Tibial nerve (tissue), 4 donors: ENCODE results near the gene PHF12. TPM values are rescaled to one million over a fixed set of nuclear protein-coding genes. Genes with fewer than 3 reads are reported as not detected.

Experiments used
- DNase-seq, 2 donors: peaks; one replicate each; pipeline ENCODE4 v3.0.0-alpha.2; 2019; ENCODE audit warnings: low spot score in 2 of 2
- H3K27ac ChIP-seq, 4 donors: fragments of 200-600 bp; sonication (generic) in 3 of 4; one replicate each; pipeline ENCODE4 v1.5.1; 2017 to 2019; ENCODE audit warnings: mild to moderate bottlenecking in 1 of 4
- H3K27me3 ChIP-seq, 2 donors: fragments of 200-600 bp; sonication (generic) in 1 of 2; one replicate each; pipeline versions ENCODE4 v1.5.1 to v1.6.0; 2017 to 2019
- H3K36me3 ChIP-seq, 3 donors: fragments of 200-600 bp; sonication (generic); one replicate each; pipeline ENCODE4 v1.5.1; 2018 to 2019
- H3K4me1 ChIP-seq, 4 donors: fragments of 200-600 bp; sonication (generic) in 3 of 4; one replicate each; pipeline ENCODE4 v1.5.1; 2017 to 2019
- H3K4me3 ChIP-seq, 4 donors: fragments of 200-600 bp; sonication (generic) in 3 of 4; one replicate each; pipeline ENCODE4 v1.5.1; 2017 to 2019; ENCODE audit warnings: mild to moderate bottlenecking in 1 of 4, moderate library complexity in 1 of 4
- H3K9me3 ChIP-seq, 4 donors: fragments of 200-600 bp; sonication (generic) in 3 of 4; one replicate each; pipeline ENCODE4 v1.5.1; 2017 to 2019
- CTCF ChIP-seq, 5 experiments: fragments of 200-600 bp in 3 of 5; fragments of 450-650 bp in 2 of 5; sonication (generic) in 3 of 5; IDR thresholded peaks; one replicate each; pipeline ENCODE4 v1.5.1; 2016 to 2019; ENCODE audit warnings: antibody characterized with exemption in 5 of 5, mild to moderate bottlenecking in 3 of 5, moderate library complexity in 2 of 5
- EP300 ChIP-seq, 2 donors: sonication (generic); formaldehyde crosslinking; IDR thresholded peaks; one replicate each; pipeline ENCODE4 v1.6.1; 2017; ENCODE audit warnings: antibody characterized with exemption in 2 of 2, mild to moderate bottlenecking in 1 of 2
- POLR2A ChIP-seq, 2 donors: fragments of 450-650 bp; IDR thresholded peaks; one replicate each; pipeline ENCODE4 v1.6.1; 2017; ENCODE audit warnings: antibody characterized with exemption in 2 of 2, mild to moderate bottlenecking in 2 of 2, moderate library complexity in 2 of 2
- WGBS, 2 donors: methylation state at CpG; one replicate each; pipeline ENCODE4 v1.1.5; 2018; 5-methylcytosine and 5-hydroxymethylcytosine counted together
- total RNA-seq, 4 donors: library from RNA; depleted of rRNA; stranded (reverse); fragments of >200 nt; gene quantifications; one replicate each; pipeline ENCODE4 v1.1.0, GENCODE V29; 2016

Gene PHF12
- total RNA-seq, 4 donors from 2014 or later, result 45.7 to 95.1 (median 49.6) TPM

- H3K9me3 ChIP-seq, result no peaks in the 10 kb centered on the region
- WGBS, 2 donors, result 85 to 87% methylated on average over 7 of the region's 7 CpGs
- peaks cover 0 to 6% (median 2%) of the 10 kb centered on the region in 4 donors for H3K4me1 ChIP-seq
- TF ChIP-seq EP300 (IDR thresholded peaks at IDR 0.05) (no peak), POLR2A (IDR thresholded peaks at IDR 0.05) (no peak), CTCF (IDR thresholded peaks at IDR 0.05) (no peak)
- H3K4me3 ChIP-seq, result no peak overlapping the region
- DNase-seq, result no peak
- peaks cover 0 to 4% of the 10 kb centered on the region in 2 donors for H3K27me3 ChIP-seq
- no peak overlapping the region for H3K27ac ChIP-seq
- H3K36me3 ChIP-seq, result no peaks in the 10 kb centered on the region
Measured at GRCh38 chr17:28957992-28958355, 6.7 kb upstream of the PHF12 start.

GRCh38 chr17:28957277-28957991, 6.1 kb upstream of the PHF12 start:
- 87 to 89% methylated on average over 13 of the region's 13 CpGs for WGBS, 2 donors
- H3K27ac ChIP-seq, result no peak overlapping the region
- TF ChIP-seq POLR2A (IDR thresholded peaks at IDR 0.05) (no peak), EP300 (IDR thresholded peaks at IDR 0.05) (no peak), CTCF (IDR thresholded peaks at IDR 0.05) (no peak)
- no peak overlapping the region for H3K4me3 ChIP-seq
- H3K4me1 ChIP-seq, result peaks cover 0 to 11% (median 6%) of the 10 kb centered on the region in 4 donors
- no peaks in the 10 kb centered on the region for H3K9me3 ChIP-seq
- DNase-seq, result no peak
- H3K27me3 ChIP-seq, result peaks cover 0 to 4% of the 10 kb centered on the region in 2 donors
- H3K36me3 ChIP-seq, result no peaks in the 10 kb centered on the region

GRCh38 chr17:28956861-28957260, 5.5 kb upstream of the PHF12 start:
- H3K4me1 ChIP-seq, result peaks cover 0 to 11% (median 6%) of the 10 kb centered on the region in 4 donors
- peaks cover 0 to 4% of the 10 kb centered on the region in 2 donors for H3K27me3 ChIP-seq
- no peak for TF ChIP-seq CTCF (IDR thresholded peaks at IDR 0.05)
- TF ChIP-seq EP300 (IDR thresholded peaks at IDR 0.05), result no peak
- TF ChIP-seq POLR2A (IDR thresholded peaks at IDR 0.05), result no peak
- WGBS, 2 donors, result 82 to 95% methylated on average over 3 of the region's 3 CpGs
- no peaks in the 10 kb centered on the region for H3K9me3 ChIP-seq
- DNase-seq, result no peak
- H3K27ac ChIP-seq, result no peak overlapping the region
- H3K36me3 ChIP-seq, result no peaks in the 10 kb centered on the region
- no peak overlapping the region for H3K4me3 ChIP-seq

DNA sequence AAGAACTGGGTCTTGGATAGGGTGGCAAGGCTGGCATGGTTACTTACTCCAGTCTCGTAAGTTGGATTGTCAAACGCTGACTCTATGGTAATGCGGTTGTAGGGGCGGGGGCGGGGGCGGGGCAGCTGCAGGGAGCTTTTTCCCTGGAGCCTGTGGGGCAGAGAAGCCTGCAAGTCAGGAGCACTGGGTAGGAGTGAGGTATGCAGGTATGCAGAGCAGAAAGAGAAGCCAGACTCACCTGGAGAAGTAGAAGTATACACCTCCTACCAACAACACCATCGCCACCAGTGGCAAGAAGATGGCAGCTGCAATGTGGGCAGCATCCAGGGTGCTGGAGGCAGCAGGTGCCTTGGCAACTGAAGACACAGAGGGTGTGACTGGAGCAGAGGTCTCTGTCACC, 4.8 kb upstream of the PHF12 start:
- Histone ChIP-seq H3K4me3 (no peak overlapping the region), H3K36me3 (no peaks in the 10 kb centered on the region), H3K27me3 (no peaks in the 10 kb centered on the region), H3K27ac (no peak overlapping the region), H3K9me3 (no peaks in the 10 kb centered on the region), H3K4me1 (peaks cover 0 to 11% (median 6%) of the 10 kb centered on the region in 4 donors)
- 58 to 64% methylated on average over 7 of the region's 7 CpGs for WGBS, 2 donors
- no peak for DNase-seq
- TF ChIP-seq POLR2A (IDR thresholded peaks at IDR 0.05) (no peak), CTCF (IDR thresholded peaks at IDR 0.05) (no peak), EP300 (IDR thresholded peaks at IDR 0.05) (no peak)

DNA sequence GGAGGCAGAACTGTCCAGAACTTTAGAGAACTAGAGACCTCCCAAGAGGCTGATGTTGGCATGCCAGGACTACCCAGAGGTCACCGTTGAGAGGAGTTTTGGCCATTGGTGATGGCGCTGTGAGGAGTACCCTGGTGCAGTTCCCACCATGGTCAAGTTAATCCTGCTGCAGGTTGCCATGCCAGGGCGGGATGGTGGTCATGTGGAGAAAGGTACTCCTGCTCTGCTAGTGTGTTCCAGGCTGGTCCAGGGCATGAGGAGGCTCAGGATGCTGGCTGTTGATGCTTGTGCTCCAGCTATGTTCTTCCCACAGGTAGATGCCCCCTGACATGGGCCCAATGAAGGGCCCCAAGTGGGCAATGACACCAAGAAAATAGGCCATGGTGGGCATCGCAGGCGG, 4.1 kb upstream of the PHF12 start:
- Histone ChIP-seq H3K27ac (no peak overlapping the region), H3K36me3 (no peaks in the 10 kb centered on the region), H3K4me3 (no peak overlapping the region), H3K9me3 (no peaks in the 10 kb centered on the region), H3K4me1 (peaks cover 0 to 11% (median 6%) of the 10 kb centered on the region in 4 donors), H3K27me3 (no peaks in the 10 kb centered on the region)
- TF ChIP-seq EP300 (IDR thresholded peaks at IDR 0.05) (no peak), CTCF (IDR thresholded peaks at IDR 0.05) (no peak), POLR2A (IDR thresholded peaks at IDR 0.05) (no peak)
- WGBS, 2 donors, result 95% methylated on average over 5 of the region's 5 CpGs
- no peak for DNase-seq
